ENCODE data around the gene PSTPIP1.

Gene PSTPIP1

GRCh38 chr15:77026501-77027110 is 31.7 kb downstream of the PSTPIP1 start:
- no peak for TF ChIP-seq CTCF (IDR thresholded peaks at IDR 0.05; ENCODE audit: low read depth, low read length, missing control alignments)
- no peak overlapping the region for H3K4me3 ChIP-seq (replicated peaks; ENCODE audit: low read depth, low read length)
- no peak for DNase-seq (ENCODE audit: extremely low read depth, low read depth)

- no peak overlapping the region for H3K4me3 ChIP-seq (replicated peaks; ENCODE audit: low read depth, low read length)
- no peak for TF ChIP-seq CTCF (IDR thresholded peaks at IDR 0.05; ENCODE audit: low read depth, low read length, missing control alignments)
- no peak for DNase-seq (ENCODE audit: extremely low read depth, low read depth)
Measured at GRCh38 chr15:77027111-77027696, 32.3 kb downstream of the PSTPIP1 start.

GRCh38 chr15:77027697-77028450 is 32.9 kb downstream of the PSTPIP1 start:
- no peak for DNase-seq (ENCODE audit: extremely low read depth, low read depth)
- H3K4me3 ChIP-seq (replicated peaks; ENCODE audit: low read depth, low read length), result no peak overlapping the region
- no peak for TF ChIP-seq CTCF (IDR thresholded peaks at IDR 0.05; ENCODE audit: low read depth, low read length, missing control alignments)

GRCh38 chr15:77028451-77029165 is 33.7 kb downstream of the PSTPIP1 start:
- no peak for TF ChIP-seq CTCF (IDR thresholded peaks at IDR 0.05; ENCODE audit: low read depth, low read length, missing control alignments)
- no peak overlapping the region for H3K4me3 ChIP-seq (replicated peaks; ENCODE audit: low read depth, low read length)
- DNase-seq (ENCODE audit: extremely low read depth, low read depth), result no peak

- TF ChIP-seq CTCF (IDR thresholded peaks at IDR 0.05; ENCODE audit: low read depth, low read length, missing control alignments), result no peak
- DNase-seq (ENCODE audit: extremely low read depth, low read depth), result no peak
- H3K4me3 ChIP-seq (replicated peaks; ENCODE audit: low read depth, low read length), result no peak overlapping the region
Measured at GRCh38 chr15:77029166-77030047, 34.5 kb downstream of the PSTPIP1 start.

Measured in HFF-Myc (cell line).